GM18868 (cell line): ENCODE measurements around the gene DCXR.

Experiments used
- ATAC-seq: cut with Tn5 transposase; IDR thresholded peaks from one replicate; pipeline ENCODE4 v1.9.1; 2021; ENCODE audit warnings: mild to moderate bottlenecking, moderate library complexity; ENCODE audit not compliant: unreplicated experiment

DCXR gene

GRCh38 chr17:82000803-82001570 lies 36.5 kb downstream of the DCXR start:
- ATAC-seq = no peak

- ATAC-seq = no peak
These were observed 37.3 kb downstream of the DCXR start for GRCh38 chr17:81999976-82000802.

- ATAC-seq = no peak
These were observed 37.9 kb downstream of the DCXR start for GRCh38 chr17:81999587-81999975.

GRCh38 chr17:81998691-81999438 lies 38.6 kb downstream of the DCXR start:
- ATAC-seq = no peak

- no peak for ATAC-seq
These were observed 39.3 kb downstream of the DCXR start for GRCh38 chr17:81998212-81998611.

GRCh38 chr17:81996757-81997441 lies 40.6 kb downstream of the DCXR start:
- ATAC-seq = no peak

GRCh38 chr17:81996232-81996756 lies 41.2 kb downstream of the DCXR start:
- no peak for ATAC-seq

- ATAC-seq = no peak
These were observed 41.9 kb downstream of the DCXR start for GRCh38 chr17:81995463-81996231.

GRCh38 chr17:81994593-81995462 lies 42.7 kb downstream of the DCXR start:
- ATAC-seq = no peak

- no peak for ATAC-seq
These were observed 43.5 kb downstream of the DCXR start for GRCh38 chr17:81993729-81994592.

- ATAC-seq = no peak
These were observed 45.0 kb downstream of the DCXR start for GRCh38 chr17:81992306-81993102.

GRCh38 chr17:81991684-81992305 lies 45.7 kb downstream of the DCXR start:
- no peak for ATAC-seq

- no peak for ATAC-seq
These were observed 46.4 kb downstream of the DCXR start for GRCh38 chr17:81990836-81991683.

GRCh38 chr17:81987161-81987770 lies 50.2 kb downstream of the DCXR start:
- no peak for ATAC-seq

GRCh38 chr17:81986606-81987005 lies 50.9 kb downstream of the DCXR start:
- no peak for ATAC-seq
